ENCODE results near the gene CLEC4F.

Gene CLEC4F

GRCh38 chr2:70779491-70779890, 40.9 kb downstream of the CLEC4F start:
- no peak overlapping the region for H3K4me3 ChIP-seq (ENCODE audit: low read depth, low read length)
- DNase-seq (ENCODE audit: low read depth), result no peak
- TF ChIP-seq CTCF (IDR thresholded peaks at IDR 0.05; ENCODE audit: insufficient read depth, low read depth, low read length, missing control alignments), result no peak

GRCh38 chr2:70778676-70779075, 41.7 kb downstream of the CLEC4F start:
- TF ChIP-seq CTCF (IDR thresholded peaks at IDR 0.05; ENCODE audit: insufficient read depth, low read depth, low read length, missing control alignments), result no peak
- H3K4me3 ChIP-seq (ENCODE audit: low read depth, low read length), result no peak overlapping the region
- DNase-seq (ENCODE audit: low read depth), result no peak

GRCh38 chr2:70777450-70777849, 42.9 kb downstream of the CLEC4F start:
- no peak overlapping the region for H3K4me3 ChIP-seq (ENCODE audit: low read depth, low read length)
- no peak for DNase-seq (ENCODE audit: low read depth)
- TF ChIP-seq CTCF (IDR thresholded peaks at IDR 0.05; ENCODE audit: insufficient read depth, low read depth, low read length, missing control alignments), result no peak

GRCh38 chr2:70776266-70776665, 44.1 kb downstream of the CLEC4F start:
- DNase-seq (ENCODE audit: low read depth), result no peak
- H3K4me3 ChIP-seq (ENCODE audit: low read depth, low read length), result no peak overlapping the region
- no peak for TF ChIP-seq CTCF (IDR thresholded peaks at IDR 0.05; ENCODE audit: insufficient read depth, low read depth, low read length, missing control alignments)

GRCh38 chr2:70775141-70775540, 45.3 kb downstream of the CLEC4F start:
- H3K4me3 ChIP-seq (ENCODE audit: low read depth, low read length), result no peak overlapping the region
- no peak for TF ChIP-seq CTCF (IDR thresholded peaks at IDR 0.05; ENCODE audit: insufficient read depth, low read depth, low read length, missing control alignments)
- DNase-seq (ENCODE audit: low read depth), result no peak

GRCh38 chr2:70772486-70773155, 47.8 kb downstream of the CLEC4F start:
- DNase-seq (ENCODE audit: low read depth), result no peak
- H3K4me3 ChIP-seq (ENCODE audit: low read depth, low read length), result no peak overlapping the region
- TF ChIP-seq CTCF (IDR thresholded peaks at IDR 0.05; ENCODE audit: insufficient read depth, low read depth, low read length, missing control alignments), result no peak

- no peak overlapping the region for H3K4me3 ChIP-seq (ENCODE audit: low read depth, low read length)
- no peak for TF ChIP-seq CTCF (IDR thresholded peaks at IDR 0.05; ENCODE audit: insufficient read depth, low read depth, low read length, missing control alignments)
- DNase-seq (ENCODE audit: low read depth), result peak; percentile 44
These were observed 49.0 kb downstream of the CLEC4F start for GRCh38 chr2:70771446-70771845.

All from GM12865 (cell line).